Activated CD8-positive, alpha-beta memory T cell treated with anti-CD3 and anti-CD28 coated beads for 36 hours (primary cell): ENCODE data around the gene CENATAC. TPM values are rescaled to one million over a fixed set of nuclear protein-coding genes. Genes with fewer than 3 reads are reported as not detected.

Experiments
- CTCF ChIA-PET: fragments of 350-600 bp; sonication (Branson Sonifier 250); formaldehyde crosslinking; loops from one replicate; lab custom pipeline; 2021; ENCODE audit warnings: antibody characterized with exemption; lab: Charles Lee
- POLR2A ChIA-PET: fragments of 350-600 bp; sonication (Branson Sonifier 250); formaldehyde crosslinking; loops from one replicate; lab custom pipeline; 2021; ENCODE audit warnings: antibody characterized with exemption; lab: Charles Lee
- total RNA-seq, 2 experiments: library from RNA; stranded (reverse); gene quantifications; one replicate each; pipeline ENCODE4 v1.2.3, GENCODE V29; 2021

Gene CENATAC
- total RNA-seq, 2 experiments from 2014 or later = 32.7 to 33.4 TPM

DNA sequence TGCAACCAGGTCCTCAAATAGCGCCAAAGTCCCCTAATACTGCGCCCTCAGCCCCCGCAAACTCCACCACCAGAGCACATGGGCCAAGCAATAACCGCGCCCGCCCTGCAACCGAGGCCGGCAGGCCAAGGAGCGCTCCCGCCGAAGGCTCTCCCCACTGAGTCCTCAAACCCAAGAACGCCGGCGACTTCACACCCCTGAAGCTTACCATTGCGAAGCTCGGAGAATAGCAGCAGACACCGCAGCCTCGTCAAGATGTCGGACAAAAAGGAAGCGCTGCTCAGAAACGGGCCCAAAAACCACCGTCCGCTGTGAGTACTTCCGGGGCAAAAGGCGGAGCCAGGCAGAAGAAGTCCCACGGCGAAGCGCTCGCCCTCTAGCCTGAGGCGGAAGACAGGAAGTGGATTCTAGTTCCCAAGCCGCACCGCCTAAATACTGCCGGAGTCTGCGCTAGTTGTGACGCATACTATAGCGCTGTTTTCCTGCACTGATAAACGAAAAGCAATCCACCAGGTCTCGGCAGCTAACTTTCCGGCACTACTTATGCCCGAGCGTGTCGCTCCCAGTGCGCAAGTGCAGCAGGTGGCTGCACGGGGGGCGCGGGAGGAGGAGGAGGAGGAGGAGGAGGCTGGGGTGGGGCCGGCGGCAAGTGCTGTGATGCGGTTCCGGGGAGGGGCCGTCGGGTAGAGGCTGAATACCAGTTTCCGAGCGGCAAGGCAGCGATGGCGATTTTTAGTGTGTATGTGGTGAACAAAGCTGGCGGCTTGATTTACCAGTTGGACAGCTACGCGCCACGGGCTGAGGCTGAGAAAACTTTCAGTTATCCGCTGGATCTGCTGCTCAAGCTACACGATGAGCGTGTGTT lies 20.4 kb downstream of the CENATAC start, which contains the start of the genes RPS25 and TRAPPC4:
RPS25 (minus strand) TSS at position 270 of the 865 bp plus-strand sequence; CDS start at position 211, 59 bp downstream.
TRAPPC4 (plus strand) TSS at position 693 of the 865 bp plus-strand sequence; CDS start at position 723, 30 bp downstream.
- ChIA-PET POLR2A (interaction anchor here (0.6 to 2.8 kb wide), 10 partner anchors 11 to 142 kb away, joined by 3 to 18 read pairs (median 4); partner anchors contain the start of genes CENATAC, DPAGT1, HYOU1 and SLC37A4), CTCF (interaction anchor here (1.0 to 2.3 kb wide), 3 partner anchors 12 to 38 kb away, joined by 3 to 7 read pairs (median 4); partner anchors contain the start of genes HYOU1 and SLC37A4)

DNA sequence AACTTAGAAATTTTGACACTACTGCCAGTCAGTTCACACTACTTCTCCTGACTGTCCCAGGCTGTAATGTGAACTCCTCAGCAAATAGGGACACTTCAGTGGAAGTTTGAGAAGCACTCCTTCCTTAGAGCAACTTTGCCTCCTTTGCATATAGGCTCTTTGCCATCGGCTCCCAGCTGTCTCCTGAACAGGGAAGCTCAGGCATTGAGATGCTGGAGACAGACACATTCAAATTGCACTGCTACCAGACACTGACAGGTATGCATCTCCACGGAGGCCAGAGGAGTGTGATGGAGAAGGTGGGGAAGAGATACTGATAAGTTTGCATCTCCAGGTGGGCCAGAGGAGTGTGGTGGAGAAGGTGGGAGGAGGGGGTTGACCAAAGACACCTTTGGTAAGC lies 22.1 kb downstream of the CENATAC start:
- CTCF ChIA-PET = interaction anchor here (0.7 to 2.3 kb wide), 2 partner anchors 10 to 99 kb away, joined by 4 to 7 read pairs; partner anchors contain the start of gene SLC37A4

DNA sequence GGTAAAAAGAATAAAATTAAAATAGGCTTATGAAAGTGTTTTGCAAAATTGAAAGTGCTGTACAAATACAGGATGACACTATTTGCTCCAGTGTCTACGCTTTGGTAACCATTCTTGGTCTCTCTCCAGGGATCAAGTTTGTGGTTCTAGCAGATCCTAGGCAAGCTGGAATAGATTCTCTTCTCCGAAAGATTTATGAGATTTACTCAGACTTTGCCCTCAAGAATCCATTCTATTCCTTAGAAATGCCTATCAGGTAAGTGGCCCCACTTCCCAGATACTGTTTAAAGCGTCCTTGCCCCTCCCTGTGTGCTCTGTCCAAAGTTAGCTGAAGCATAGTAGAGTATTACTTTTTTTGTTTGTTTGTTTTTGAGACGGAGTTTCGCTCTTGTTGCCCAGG lies 23.7 kb downstream of the CENATAC start:
- CTCF ChIA-PET = interaction anchor here (0.6 kb wide), 1 partner anchor 20 kb away, joined by 3 read pairs; no protein-coding TSS in a partner anchor
- POLR2A ChIA-PET = no interaction called here

More for the DNA sequence above, 22.1 kb downstream of the CENATAC start:
- POLR2A ChIA-PET = interaction anchor here (2.3 kb wide), 1 partner anchor 10 kb away, joined by 6 read pairs; no protein-coding TSS in a partner anchor

DNA sequence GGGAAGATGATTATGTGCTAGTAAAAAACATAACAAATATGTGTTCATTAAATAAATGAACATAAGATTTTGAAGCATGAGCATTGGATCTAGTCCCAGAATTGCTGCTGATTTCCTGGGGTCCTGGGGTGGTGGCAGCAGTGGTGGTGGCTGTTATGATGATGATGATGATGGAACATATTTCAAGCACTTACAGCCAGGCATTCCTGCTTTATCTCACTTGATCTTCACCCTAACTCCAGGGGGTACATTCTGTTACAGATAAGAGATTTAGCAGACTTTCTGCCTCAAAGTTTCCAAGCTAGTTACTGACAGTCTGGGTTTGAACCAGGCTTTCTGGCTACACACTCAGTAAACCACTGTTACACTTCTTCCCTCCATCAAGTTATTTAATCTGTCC lies 25.8 kb downstream of the CENATAC start:
- CTCF ChIA-PET = interaction anchor here (0.8 to 1.1 kb wide), 2 partner anchors 10 to 299 kb away, joined by 3 read pairs; no protein-coding TSS in a partner anchor
- POLR2A ChIA-PET = no interaction called here

DNA sequence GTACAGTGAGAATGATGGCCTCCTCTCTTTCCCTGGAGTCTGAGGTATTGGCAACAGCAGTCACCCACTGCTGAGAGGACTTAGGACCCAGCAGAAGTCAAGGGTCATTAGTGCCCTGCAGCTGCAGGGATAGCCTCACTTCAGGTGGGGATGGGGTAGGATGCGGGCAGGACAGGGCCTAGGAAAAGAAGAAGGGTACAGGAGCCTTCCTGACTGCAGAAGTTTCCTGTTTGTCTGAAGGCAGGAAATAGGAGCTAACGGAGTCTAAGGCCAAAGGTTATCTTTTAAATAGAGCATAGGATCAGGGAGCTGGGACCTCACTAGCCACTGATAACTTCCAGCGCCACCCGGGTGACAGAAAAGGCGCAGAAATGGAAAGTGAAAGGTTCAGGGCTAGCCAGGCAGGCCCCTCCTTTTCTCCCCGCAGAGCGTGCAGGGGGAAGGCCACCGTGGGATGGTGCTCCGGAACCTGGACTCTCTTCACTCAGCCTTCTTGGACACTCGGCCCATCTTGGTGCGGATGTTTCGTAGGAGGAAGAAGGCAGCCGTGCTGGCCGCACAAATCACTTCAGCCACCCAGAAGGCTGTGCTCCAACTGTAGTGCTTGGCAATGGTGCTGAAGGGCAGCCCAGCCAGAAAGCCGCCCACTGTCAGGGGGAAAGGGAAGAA lies 26.6 kb downstream of the CENATAC start:
- CTCF ChIA-PET = interaction anchor here (1.1 to 1.4 kb wide), 2 partner anchors 11 to 27 kb away, joined by 3 read pairs; no protein-coding TSS in a partner anchor
- POLR2A ChIA-PET = interaction anchor here (0.5 kb wide), 1 partner anchor 61 kb away, joined by 8 read pairs; no protein-coding TSS in a partner anchor

DNA sequence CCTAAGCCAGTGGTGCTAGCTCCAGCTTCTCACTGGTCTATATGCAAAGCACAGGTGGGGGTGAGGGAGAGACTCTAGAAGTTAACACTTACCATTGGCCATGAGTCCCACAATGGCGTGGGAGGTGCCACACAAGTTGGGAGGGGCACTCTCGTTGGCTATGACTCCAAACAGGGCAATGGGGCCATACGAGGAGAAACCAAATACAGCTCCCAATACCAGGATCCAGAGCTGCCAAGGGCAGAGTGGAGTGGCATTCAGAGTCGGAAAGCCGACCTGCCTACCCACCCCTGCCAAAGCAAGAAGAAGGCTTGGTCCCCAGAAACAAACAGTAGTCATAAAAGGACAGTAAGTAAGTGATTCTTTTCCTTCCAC lies 27.1 kb downstream of the CENATAC start:
- CTCF ChIA-PET = interaction anchor here (1.4 kb wide), 1 partner anchor 28 kb away, joined by 3 read pairs; no protein-coding TSS in a partner anchor

GRCh38 chr11:119025541-119025940 lies 27.6 kb downstream of the CENATAC start:
- ChIA-PET POLR2A (no interaction called here), CTCF (interaction anchor here (0.8 to 1.4 kb wide), 2 partner anchors 9 to 28 kb away, joined by 3 read pairs; no protein-coding TSS in a partner anchor)

More for the DNA sequence above, 27.1 kb downstream of the CENATAC start:
- POLR2A ChIA-PET = interaction anchor here (0.5 kb wide), 1 partner anchor 60 kb away, joined by 8 read pairs; no protein-coding TSS in a partner anchor

DNA sequence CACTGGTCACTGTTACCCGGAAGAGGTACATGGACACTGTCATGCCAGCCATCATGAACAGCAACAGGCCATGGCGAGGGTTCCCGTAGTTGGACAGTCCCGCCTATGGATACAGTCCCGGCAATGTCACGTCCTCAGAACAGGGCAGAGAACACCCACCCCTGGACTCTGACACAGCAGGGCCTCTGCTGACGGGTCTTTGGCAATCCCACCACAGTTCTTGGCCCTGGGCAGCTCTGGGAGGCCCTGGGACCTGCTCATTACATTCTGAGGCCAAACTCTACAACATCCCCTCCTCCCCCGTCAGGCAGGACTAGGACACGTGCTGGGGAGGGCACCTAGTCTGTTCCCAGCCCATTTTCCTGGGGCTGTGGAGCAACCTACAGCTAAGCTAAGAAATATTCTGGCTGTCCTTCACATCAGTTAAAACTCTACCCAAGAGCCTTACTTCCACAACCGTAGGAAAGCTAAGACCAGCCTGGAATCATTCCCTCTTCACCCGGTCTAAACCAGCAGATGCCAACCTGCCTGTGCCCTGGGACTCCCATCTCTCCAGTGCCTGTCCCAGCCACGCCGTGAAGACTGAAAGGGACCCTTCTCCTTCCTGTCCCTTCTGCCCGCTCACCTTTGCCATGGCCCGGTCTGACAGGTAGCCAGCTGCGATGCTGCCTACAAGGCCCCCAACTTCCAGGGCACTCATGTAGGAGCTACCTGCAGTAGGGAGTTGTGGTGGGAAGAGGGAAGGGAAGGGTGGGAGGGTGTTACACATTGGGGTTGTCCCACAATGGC lies 28.2 kb downstream of the CENATAC start:
- ChIA-PET CTCF (interaction anchor here (0.8 to 1.4 kb wide), 3 partner anchors 8 to 37 kb away, joined by 3 read pairs; no protein-coding TSS in a partner anchor), POLR2A (no interaction called here)

- CTCF ChIA-PET = interaction anchor here (1.0 kb wide), 1 partner anchor 36 kb away, joined by 3 read pairs; no protein-coding TSS in a partner anchor
- POLR2A ChIA-PET = no interaction called here
Observed at GRCh38 chr11:119026970-119027369, 29.0 kb downstream of the CENATAC start.

- ChIA-PET CTCF (interaction anchor here (1.0 kb wide), 1 partner anchor 35 kb away, joined by 3 read pairs; no protein-coding TSS in a partner anchor), POLR2A (no interaction called here)
Observed at GRCh38 chr11:119027561-119028345, 29.8 kb downstream of the CENATAC start.

- POLR2A ChIA-PET = no interaction called here
Observed at GRCh38 chr11:119028346-119029068, 30.6 kb downstream of the CENATAC start.

DNA sequence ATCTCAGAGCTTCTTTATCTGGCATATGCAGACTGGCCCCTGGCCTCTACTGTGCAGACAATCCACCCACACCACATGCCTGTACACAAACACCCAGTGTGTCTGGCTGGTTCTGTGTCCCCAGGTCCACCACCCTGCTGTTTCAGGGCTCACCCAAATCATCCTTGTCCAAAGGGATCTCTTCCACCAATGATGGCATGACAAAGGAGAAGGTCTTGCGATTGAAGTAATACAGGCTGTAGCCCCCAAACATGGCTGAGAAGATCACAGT lies 31.1 kb downstream of the CENATAC start:
- POLR2A ChIA-PET = interaction anchor here (1.2 to 2.5 kb wide), 2 partner anchors 11 to 31 kb away, joined by 3 to 14 read pairs; partner anchors contain the start of genes CENATAC, RPS25 and TRAPPC4
- CTCF ChIA-PET = no interaction called here

More at GRCh38 chr11:119028346-119029068, 30.6 kb downstream of the CENATAC start:
- CTCF ChIA-PET = no interaction called here

- ChIA-PET CTCF (interaction anchor here (1.2 to 1.3 kb wide), 3 partner anchors 10 to 56 kb away, joined by 3 to 7 read pairs (median 3); partner anchors contain the start of genes RPS25 and TRAPPC4), POLR2A (interaction anchor here (0.7 to 2.5 kb wide), 4 partner anchors 9 to 32 kb away, joined by 3 to 14 read pairs (median 6); partner anchors contain the start of genes CENATAC, RPS25 and TRAPPC4)
Observed at GRCh38 chr11:119029340-119030028, 31.5 kb downstream of the CENATAC start.

GRCh38 chr11:119030029-119030328 lies 32.0 kb downstream of the CENATAC start:
- ChIA-PET CTCF (interaction anchor here (1.0 to 2.1 kb wide), 5 partner anchors 11 to 56 kb away, joined by 3 to 7 read pairs (median 3); partner anchors contain the start of genes RPS25 and TRAPPC4), POLR2A (interaction anchor here (0.7 to 2.5 kb wide), 4 partner anchors 10 to 32 kb away, joined by 3 to 14 read pairs (median 6); partner anchors contain the start of genes CENATAC, RPS25 and TRAPPC4)

DNA sequence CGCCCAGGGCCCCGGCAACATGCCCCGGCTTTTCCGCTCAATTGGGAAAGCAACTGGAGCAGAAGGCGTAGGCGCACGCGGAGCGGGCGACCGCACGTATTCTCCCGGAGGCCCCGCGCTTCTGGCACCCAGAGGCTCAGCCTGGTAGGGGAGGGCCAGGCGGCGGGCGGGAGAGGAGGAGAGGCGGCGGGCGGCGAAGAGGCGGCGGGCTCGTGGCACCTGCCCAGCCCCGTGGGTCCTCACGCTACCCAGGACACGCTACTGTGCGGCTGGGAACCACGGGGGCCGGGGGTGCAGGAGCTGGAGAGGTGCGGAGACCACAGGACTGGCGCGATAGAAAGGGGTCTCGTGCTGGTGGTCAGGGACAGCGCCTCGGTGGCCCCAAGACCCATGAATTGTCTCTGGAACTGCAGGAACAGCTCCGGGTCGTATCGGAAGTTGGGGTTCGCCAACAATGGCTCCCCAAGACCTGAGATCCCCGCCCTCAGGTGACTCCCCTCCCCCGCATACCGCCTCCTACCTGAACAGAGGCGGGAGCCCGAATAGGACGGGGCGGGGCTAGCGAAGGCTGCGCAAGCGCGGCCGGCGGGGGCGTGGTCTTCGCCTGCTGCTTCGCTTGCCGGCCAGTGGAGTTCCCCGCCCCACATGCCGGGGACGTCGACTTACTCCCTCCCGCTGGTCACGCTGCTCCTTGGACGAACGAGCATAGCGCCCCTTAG lies 32.5 kb downstream of the CENATAC start, which contains the start of gene SLC37A4:
SLC37A4 (minus strand) TSS at position 549 of the 719 bp plus-strand sequence.
- POLR2A ChIA-PET = interaction anchor here (0.7 to 2.5 kb wide), 5 partner anchors 10 to 33 kb away, joined by 3 to 14 read pairs (median 6); partner anchors contain the start of genes CENATAC, HYOU1, RPS25 and TRAPPC4
- CTCF ChIA-PET = interaction anchor here (1.0 to 2.1 kb wide), 7 partner anchors 11 to 55 kb away, joined by 3 to 7 read pairs (median 4); partner anchors contain the start of genes RPS25 and TRAPPC4
